AG09319 (cell line): ENCODE results near the gene SLC26A8.
"Not testable (repeated sequence)": the region's sequence is repeated elsewhere in the genome, so short reads cannot be mapped to it uniquely, and the experiment has no call there.

ENCODE experiments used
- DNase-seq: peaks from one replicate; pipeline ENCODE4 v3.0.0-alpha.2; 2010; ENCODE audit warnings: low read depth; ENCODE audit errors: extremely low read depth
- CTCF ChIP-seq: IDR thresholded peaks from 2 replicates; pipeline ENCODE4 v1.5.1; 2011; ENCODE audit warnings: low read depth, mild to moderate bottlenecking, inconsistent platforms, low read length, moderate library complexity

The SLC26A8 gene

DNA sequence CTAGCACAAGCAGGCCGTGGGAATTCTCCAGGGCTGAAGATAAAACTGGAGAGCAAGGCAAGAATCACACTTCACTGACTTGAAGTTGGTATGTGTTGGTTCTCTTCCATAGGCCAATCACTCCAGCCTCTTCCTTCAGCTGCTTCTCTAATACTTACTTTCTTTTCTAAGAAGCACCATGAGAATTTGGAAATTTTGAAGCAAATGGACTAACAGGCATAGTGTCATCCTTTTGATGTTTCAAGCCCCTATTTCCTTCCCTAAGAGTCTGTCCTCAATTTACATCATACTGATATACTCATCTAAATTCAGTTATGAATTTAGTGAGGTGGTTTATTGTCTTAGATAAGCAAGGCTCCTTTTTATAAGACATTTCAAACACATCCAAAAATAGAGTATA, 24.0 kb downstream of the SLC26A8 start:
- DNase-seq, result no peak
- no peak for TF ChIP-seq CTCF

DNA sequence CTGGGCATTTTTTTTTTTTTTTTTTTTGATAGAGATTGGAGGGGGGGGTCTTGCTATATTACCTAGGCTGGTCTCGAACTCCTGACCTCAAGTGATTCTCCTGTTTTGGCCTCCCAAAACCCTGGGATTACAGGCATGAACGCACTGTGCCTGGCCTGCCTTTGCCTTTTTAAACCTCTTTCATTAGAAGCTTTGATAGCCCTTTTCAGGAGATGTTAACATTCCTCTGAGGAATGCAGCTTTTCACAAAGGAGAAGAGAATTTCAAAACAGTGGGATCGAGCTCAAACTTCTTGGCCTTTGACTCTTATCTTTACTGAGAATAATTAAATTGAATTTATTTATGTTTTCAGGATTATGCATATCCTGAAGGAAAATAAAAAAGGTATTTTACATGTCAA, 31.3 kb downstream of the SLC26A8 start:
- no peak for DNase-seq
- TF ChIP-seq CTCF, result no peak

- DNase-seq, result not testable (repeated sequence)
Measured at GRCh38 chr6:35988047-35988446, 36.4 kb downstream of the SLC26A8 start.

- TF ChIP-seq CTCF, result no peak
- no peak for DNase-seq
Measured at GRCh38 chr6:35984701-35985100, 39.7 kb downstream of the SLC26A8 start.

DNA sequence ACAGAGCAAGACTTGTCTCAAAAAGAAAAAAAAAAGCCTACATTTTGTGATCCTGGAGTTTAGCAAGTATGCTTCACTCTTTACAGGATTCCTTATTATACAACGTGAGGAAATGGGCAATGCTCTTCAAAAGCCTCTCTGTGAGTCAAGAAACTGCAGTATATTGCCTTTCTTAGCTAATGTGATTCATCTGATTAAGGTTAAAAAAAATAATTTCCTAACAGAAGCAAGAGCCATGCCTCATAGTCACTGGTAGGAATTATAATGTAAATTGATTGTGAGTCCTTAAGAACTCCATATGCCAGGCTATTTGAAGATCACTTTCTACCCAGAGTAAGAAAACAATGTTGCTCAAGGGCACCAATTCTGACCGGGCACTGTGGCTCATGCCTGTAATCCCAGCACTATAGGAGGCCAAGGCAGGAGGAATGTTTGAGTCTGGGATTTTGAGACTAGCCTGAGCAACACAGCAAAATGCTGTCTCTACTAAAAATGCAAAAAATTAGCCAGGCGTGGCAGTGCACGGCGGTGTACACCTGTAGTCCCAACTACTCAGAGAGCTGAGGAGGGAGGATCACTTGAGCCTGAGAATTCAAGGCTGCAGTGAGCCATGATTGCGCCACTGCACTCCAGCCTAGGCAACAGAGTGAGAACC, 43.3 kb downstream of the SLC26A8 start:
- DNase-seq, result no peak
- TF ChIP-seq CTCF, result no peak

DNA sequence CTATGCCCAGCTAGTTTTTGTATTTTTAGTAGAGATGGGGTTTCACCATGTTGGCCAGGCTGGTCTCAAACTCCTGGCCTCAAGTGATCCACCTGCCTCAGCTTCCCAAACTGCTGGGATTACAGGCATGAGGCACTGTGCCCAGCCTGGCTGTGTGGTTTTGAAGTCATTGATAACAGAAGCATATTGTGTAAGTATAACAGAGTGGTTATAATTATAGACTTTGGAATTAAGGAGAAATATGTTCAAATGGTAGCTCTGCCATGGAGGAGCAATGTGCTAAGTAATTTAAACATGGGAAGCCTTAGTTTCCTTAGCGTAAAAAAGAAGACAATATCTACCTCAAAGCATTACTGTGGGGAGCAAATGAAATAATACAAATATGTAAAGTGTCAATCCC, 44.3 kb downstream of the SLC26A8 start:
- DNase-seq, result not testable (repeated sequence)

GRCh38 chr6:35977308-35977707, 47.1 kb downstream of the SLC26A8 start:
- no peak for DNase-seq
- TF ChIP-seq CTCF, result no peak

GRCh38 chr6:35973670-35974222, 50.7 kb downstream of the SLC26A8 start:
- no peak for TF ChIP-seq CTCF
- no peak for DNase-seq
